HEK293 (cell line): Measurements from ENCODE around the gene CARD11.

Experiments
- CTCF ChIA-PET: fragments of 350-600 bp; formaldehyde crosslinking; extraction: SDS; loops from one replicate; lab custom pipeline; 2021; ENCODE audit warnings: antibody characterized with exemption; lab: Yijun Ruan, JAX
- POLR2A ChIA-PET: fragments of 300-600 bp; formaldehyde crosslinking; extraction: SDS; loops from one replicate; lab custom pipeline; 2020; ENCODE audit warnings: antibody characterized with exemption, inconsistent platforms; lab: Yijun Ruan, JAX
- H3K27ac ChIP-seq: fragments of 200-500 bp; sonication (Bioruptor generic); 2 replicates; pipeline ENCODE4 v1.5.1; 2014; ENCODE audit warnings: low read depth, low read length, control low read depth, inconsistent platforms; ENCODE audit errors: extremely low read depth
- H3K36me3 ChIP-seq, 2 experiments: fragments of 200-500 bp in 1 of 2; sonication (Bioruptor generic) in 1 of 2; 1 replicate in 1 of 2; 2 replicates in 1 of 2; pipeline ENCODE4 v1.5.1; 2014 to 2017; ENCODE audit warnings: inconsistent platforms in 2 of 2, low read length in 2 of 2; ENCODE audit not compliant: control insufficient read depth in 2 of 2, insufficient read depth in 1 of 2
- H3K4me1 ChIP-seq: fragments of 200-500 bp; sonication (Bioruptor generic); 2 replicates; pipeline ENCODE4 v1.5.1; 2014; ENCODE audit warnings: mild to moderate bottlenecking, low read length, inconsistent platforms; ENCODE audit not compliant: control insufficient read depth, insufficient read depth
- H3K4me3 ChIP-seq: 2 replicates; pipeline ENCODE4 v1.5.1; 2011; ENCODE audit warnings: low read depth, mild to moderate bottlenecking, control low read depth, low read length, moderate library complexity
- H3K9me3 ChIP-seq: fragments of 200-500 bp; sonication (Bioruptor generic); 2 replicates; pipeline ENCODE4 v1.5.1; 2014; ENCODE audit warnings: low read depth, low read length, inconsistent platforms; ENCODE audit not compliant: control insufficient read depth, insufficient read depth
- GLIS2 ChIP-seq: fragments of 450-650 bp; formaldehyde crosslinking; IDR thresholded peaks from 2 replicates; pipeline ENCODE4 v1.5.1; 2016; ENCODE audit warnings: missing biosample characterization, missing genetic modification characterization
- HOXA7 ChIP-seq: sonication (generic); formaldehyde crosslinking; IDR thresholded peaks from 2 replicates; pipeline ENCODE4 v1.8.1; 2022; ENCODE audit warnings: missing genetic modification reagents, borderline replicate concordance
- HOXD13 ChIP-seq: sonication (generic); formaldehyde crosslinking; IDR thresholded peaks from 2 replicates; pipeline ENCODE4 v1.8.0; 2022; ENCODE audit warnings: missing genetic modification reagents, borderline replicate concordance
- KLF10 ChIP-seq: fragments of 450-650 bp; IDR thresholded peaks from 2 replicates; pipeline ENCODE4 v1.5.1; 2018; ENCODE audit warnings: missing biosample characterization, mild to moderate bottlenecking, missing genetic modification characterization
- KLF7 ChIP-seq: fragments of 450-650 bp; formaldehyde crosslinking; IDR thresholded peaks from 2 replicates; pipeline ENCODE4 v1.5.1; 2016; ENCODE audit warnings: missing biosample characterization, missing genetic modification characterization, borderline replicate concordance
- KLF8 ChIP-seq: fragments of 450-650 bp; formaldehyde crosslinking; IDR thresholded peaks from 2 replicates; pipeline ENCODE4 v1.5.1; 2016; ENCODE audit warnings: missing biosample characterization, missing genetic modification characterization
- OSR2 ChIP-seq: fragments of 450-650 bp; formaldehyde crosslinking; IDR thresholded peaks from 2 replicates; pipeline ENCODE4 v1.5.1; 2016; ENCODE audit warnings: missing biosample characterization, missing genetic modification characterization
- REPIN1 ChIP-seq: fragments of 450-650 bp; formaldehyde crosslinking; IDR thresholded peaks from 2 replicates; pipeline ENCODE4 v1.5.1; 2017; ENCODE audit warnings: missing biosample characterization, missing genetic modification characterization, low read depth
- SCRT2 ChIP-seq: fragments of 450-650 bp; formaldehyde crosslinking; IDR thresholded peaks from 2 replicates; pipeline ENCODE4 v1.5.1; 2016; ENCODE audit warnings: missing biosample characterization, missing genetic modification characterization
- SP3 ChIP-seq: fragments of 450-650 bp; formaldehyde crosslinking; IDR thresholded peaks from 2 replicates; pipeline ENCODE4 v1.5.1; 2016; ENCODE audit warnings: missing biosample characterization, missing genetic modification characterization
- TCF7L2 ChIP-seq: IDR thresholded peaks from 2 replicates; pipeline ENCODE4 v1.6.1; 2011; ENCODE audit warnings: low read depth, mild to moderate bottlenecking, inconsistent platforms, low read length, moderate library complexity, borderline replicate concordance
- ZBTB1 ChIP-seq: fragments of 450-650 bp; formaldehyde crosslinking; IDR thresholded peaks from 2 replicates; pipeline ENCODE4 v1.5.1; 2016; ENCODE audit warnings: missing biosample characterization, missing genetic modification characterization
- ZIC2 ChIP-seq: fragments of 450-650 bp; formaldehyde crosslinking; IDR thresholded peaks from 2 replicates; pipeline ENCODE4 v1.5.1; 2016; ENCODE audit warnings: missing biosample characterization, missing genetic modification characterization
- ZNF114 ChIP-seq: fragments of 450-650 bp; formaldehyde crosslinking; IDR thresholded peaks from 2 replicates; pipeline ENCODE4 v1.5.0; 2017; ENCODE audit warnings: missing biosample characterization, missing genetic modification characterization
- ZNF132 ChIP-seq: fragments of 450-650 bp; formaldehyde crosslinking; IDR thresholded peaks from 2 replicates; pipeline ENCODE4 v1.5.1; 2017; ENCODE audit warnings: missing biosample characterization, missing genetic modification characterization, borderline replicate concordance
- ZNF133 ChIP-seq: fragments of 450-650 bp; formaldehyde crosslinking; IDR thresholded peaks from 2 replicates; pipeline ENCODE4 v1.5.1; 2016; ENCODE audit warnings: missing biosample characterization, missing genetic modification characterization
- ZNF214 ChIP-seq: fragments of 450-650 bp; formaldehyde crosslinking; IDR thresholded peaks from 2 replicates; pipeline ENCODE4 v1.5.1; 2017; ENCODE audit warnings: missing biosample characterization, mild to moderate bottlenecking, missing genetic modification characterization, borderline replicate concordance
- ZNF274 ChIP-seq, 2 experiments: fragments of 200-500 bp in 1 of 2; fragments of 450-650 bp in 1 of 2; sonication (Bioruptor generic) in 1 of 2; formaldehyde crosslinking in 1 of 2; IDR thresholded peaks; 2 replicates each; pipeline versions ENCODE4 v1.5.1 to v1.6.1; 2014 to 2016; ENCODE audit warnings: borderline replicate concordance in 1 of 2, inconsistent platforms in 1 of 2, low read length in 1 of 2, missing biosample characterization in 1 of 2, missing genetic modification characterization in 1 of 2
- ZNF311 ChIP-seq: fragments of 450-650 bp; formaldehyde crosslinking; IDR thresholded peaks from 2 replicates; pipeline ENCODE4 v1.5.1; 2017; ENCODE audit warnings: missing biosample characterization, missing genetic modification characterization, borderline replicate concordance
- ZNF48 ChIP-seq: fragments of 450-650 bp; formaldehyde crosslinking; IDR thresholded peaks from 2 replicates; pipeline ENCODE4 v1.5.1; 2016; ENCODE audit warnings: missing biosample characterization, missing genetic modification characterization
- ZNF544 ChIP-seq: fragments of 450-650 bp; formaldehyde crosslinking; IDR thresholded peaks from 2 replicates; pipeline ENCODE4 v1.5.0; 2017; ENCODE audit warnings: missing biosample characterization, missing genetic modification characterization
- ZNF548 ChIP-seq: fragments of 450-650 bp; formaldehyde crosslinking; IDR thresholded peaks from 2 replicates; pipeline ENCODE4 v1.5.1; 2016; ENCODE audit warnings: missing biosample characterization, missing genetic modification characterization
- ZNF785 ChIP-seq: fragments of 450-650 bp; formaldehyde crosslinking; IDR thresholded peaks from 2 replicates; pipeline ENCODE4 v1.5.1; 2016; ENCODE audit warnings: missing biosample characterization, missing genetic modification characterization
- ZNF830 ChIP-seq: fragments of 450-650 bp; IDR thresholded peaks from 2 replicates; pipeline ENCODE4 v1.5.0; 2018; ENCODE audit warnings: missing biosample characterization, missing genetic modification characterization, low read depth, mild to moderate bottlenecking, moderate library complexity
- ZNF843 ChIP-seq: fragments of 450-650 bp; formaldehyde crosslinking; IDR thresholded peaks from 2 replicates; pipeline ENCODE4 v1.5.1; 2016; ENCODE audit warnings: missing biosample characterization, missing genetic modification characterization
- TF ChIP-seq, protein P1 (sequence below): sonication (generic); formaldehyde crosslinking; IDR thresholded peaks from 2 replicates; pipeline ENCODE4 v1.8.1; 2022; ENCODE audit warnings: mild to moderate bottlenecking, moderate library complexity, missing genetic modification reagents
- TF ChIP-seq, protein P2 (sequence below): fragments of 450-650 bp; formaldehyde crosslinking; IDR thresholded peaks from 2 replicates; pipeline ENCODE4 v1.5.1; 2016; ENCODE audit warnings: missing biosample characterization, missing genetic modification characterization, low read depth
- TF ChIP-seq, protein P3 (sequence below): fragments of 450-650 bp; formaldehyde crosslinking; IDR thresholded peaks from 2 replicates; pipeline ENCODE4 v1.5.1; 2017; ENCODE audit warnings: missing biosample characterization, missing genetic modification characterization
- TF ChIP-seq, protein P4 (sequence below): fragments of 450-650 bp; IDR thresholded peaks from 2 replicates; pipeline ENCODE4 v1.5.1; 2018; ENCODE audit warnings: missing biosample characterization, missing genetic modification characterization
- TF ChIP-seq, protein P5 (sequence below): fragments of 450-650 bp; formaldehyde crosslinking; optimal IDR thresholded peaks from 2 replicates; pipeline ENCODE3; 2016; ENCODE audit warnings: missing biosample characterization, mild to moderate bottlenecking, missing genetic modification characterization

CARD11 gene

DNA sequence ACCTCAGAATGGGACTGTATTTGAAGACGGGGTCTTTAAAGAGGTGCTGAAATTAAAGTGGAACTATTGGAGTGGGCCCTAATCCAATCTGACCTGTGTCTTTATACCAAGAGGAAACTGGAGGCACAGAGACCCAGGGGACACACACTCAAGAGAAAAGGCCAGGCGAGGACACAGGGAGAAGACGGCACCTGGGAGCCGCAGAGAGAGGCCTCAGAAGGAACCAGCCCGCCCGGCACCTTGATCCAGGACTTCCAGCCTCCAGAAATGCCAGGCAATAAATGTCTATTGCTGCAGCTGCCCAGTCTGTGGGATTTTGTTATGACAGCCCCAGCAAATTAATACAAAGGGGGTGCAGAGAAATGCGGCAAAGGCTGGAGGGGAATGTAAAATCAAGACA lies 10.5 kb downstream of the CARD11 start:
- H3K4me1 ChIP-seq: no peaks in the 10 kb centered on the region
- H3K9me3 ChIP-seq: no peaks in the 10 kb centered on the region
- TF ChIP-seq ZNF785: no peak
- TF ChIP-seq REPIN1 (tag by site-specific recombination): no peak
- no peak for TF ChIP-seq ZNF830 (tag by site-specific recombination)
- TF ChIP-seq ZNF544 (tag by site-specific recombination): no peak
- no peak for TF ChIP-seq ZNF114 (tag by site-specific recombination)
- no peak for TF ChIP-seq ZNF132 (tag by site-specific recombination)
- TF ChIP-seq, protein P1, sequence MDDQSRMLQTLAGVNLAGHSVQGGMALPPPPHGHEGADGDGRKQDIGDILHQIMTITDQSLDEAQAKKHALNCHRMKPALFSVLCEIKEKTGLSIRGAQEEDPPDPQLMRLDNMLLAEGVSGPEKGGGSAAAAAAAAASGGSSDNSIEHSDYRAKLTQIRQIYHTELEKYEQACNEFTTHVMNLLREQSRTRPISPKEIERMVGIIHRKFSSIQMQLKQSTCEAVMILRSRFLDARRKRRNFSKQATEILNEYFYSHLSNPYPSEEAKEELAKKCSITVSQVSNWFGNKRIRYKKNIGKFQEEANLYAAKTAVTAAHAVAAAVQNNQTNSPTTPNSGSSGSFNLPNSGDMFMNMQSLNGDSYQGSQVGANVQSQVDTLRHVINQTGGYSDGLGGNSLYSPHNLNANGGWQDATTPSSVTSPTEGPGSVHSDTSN (CRISPR knock-in tag): no peak
- TF ChIP-seq ZNF133: no peak
- TF ChIP-seq KLF8 (tag by site-specific recombination): no peak
- no peak for TF ChIP-seq ZNF843
- TF ChIP-seq ZIC2 (tag by site-specific recombination): no peak
- TF ChIP-seq ZNF274 (IDR thresholded peaks at IDR 0.05; ENCODE audit: low read length): no peak
- no peak for TF ChIP-seq ZNF274 (tag by site-specific recombination; IDR thresholded peaks at IDR 0.05; ENCODE audit: borderline replicate concordance)
- TF ChIP-seq, protein P2, sequence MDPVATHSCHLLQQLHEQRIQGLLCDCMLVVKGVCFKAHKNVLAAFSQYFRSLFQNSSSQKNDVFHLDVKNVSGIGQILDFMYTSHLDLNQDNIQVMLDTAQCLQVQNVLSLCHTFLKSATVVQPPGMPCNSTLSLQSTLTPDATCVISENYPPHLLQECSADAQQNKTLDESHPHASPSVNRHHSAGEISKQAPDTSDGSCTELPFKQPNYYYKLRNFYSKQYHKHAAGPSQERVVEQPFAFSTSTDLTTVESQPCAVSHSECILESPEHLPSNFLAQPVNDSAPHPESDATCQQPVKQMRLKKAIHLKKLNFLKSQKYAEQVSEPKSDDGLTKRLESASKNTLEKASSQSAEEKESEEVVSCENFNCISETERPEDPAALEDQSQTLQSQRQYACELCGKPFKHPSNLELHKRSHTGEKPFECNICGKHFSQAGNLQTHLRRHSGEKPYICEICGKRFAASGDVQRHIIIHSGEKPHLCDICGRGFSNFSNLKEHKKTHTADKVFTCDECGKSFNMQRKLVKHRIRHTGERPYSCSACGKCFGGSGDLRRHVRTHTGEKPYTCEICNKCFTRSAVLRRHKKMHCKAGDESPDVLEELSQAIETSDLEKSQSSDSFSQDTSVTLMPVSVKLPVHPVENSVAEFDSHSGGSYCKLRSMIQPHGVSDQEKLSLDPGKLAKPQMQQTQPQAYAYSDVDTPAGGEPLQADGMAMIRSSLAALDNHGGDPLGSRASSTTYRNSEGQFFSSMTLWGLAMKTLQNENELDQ (tag by site-specific recombination): no peak
- TF ChIP-seq ZNF48 (tag by site-specific recombination): no peak
- no peak for TF ChIP-seq ZNF548
- no peak for TF ChIP-seq GLIS2 (tag by site-specific recombination)
- no peak for TF ChIP-seq SCRT2
- no peak for TF ChIP-seq ZNF311 (tag by site-specific recombination)
- no peak for TF ChIP-seq HOXD13 (CRISPR knock-in tag)
- no peak overlapping the region for H3K4me3 ChIP-seq
- no peak overlapping the region for H3K27ac ChIP-seq
- ChIA-PET POLR2A (no interaction called here), CTCF (no interaction called here)
- no peaks in the 10 kb centered on the region for H3K36me3 ChIP-seq

DNA sequence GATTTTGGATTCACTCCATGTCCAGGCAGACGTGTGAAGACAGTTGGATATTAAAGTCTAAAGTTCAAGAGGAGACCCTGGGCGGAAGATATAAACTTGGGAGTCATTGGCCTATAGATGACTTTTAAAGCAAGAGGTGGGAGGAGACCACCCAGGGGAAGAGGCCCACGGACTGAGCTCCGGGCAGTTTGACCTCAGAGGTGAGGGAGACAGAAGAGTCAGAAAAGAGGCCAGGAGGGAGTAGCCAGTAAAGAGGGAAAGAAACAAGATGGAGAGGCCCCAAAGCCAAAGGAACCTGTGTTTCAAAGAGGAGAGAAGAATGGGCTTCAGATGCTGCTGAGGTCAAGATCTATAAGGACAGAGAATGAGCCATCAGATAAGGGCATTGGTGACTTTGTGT lies 11.4 kb downstream of the CARD11 start:
- Histone ChIP-seq H3K36me3 (no peaks in the 10 kb centered on the region), H3K4me3 (no peak overlapping the region), H3K9me3 (no peaks in the 10 kb centered on the region), H3K27ac (no peak overlapping the region), H3K4me1 (no peaks in the 10 kb centered on the region)
- ChIA-PET POLR2A (no interaction called here), CTCF (no interaction called here)
- TF ChIP-seq ZBTB1 (tag by site-specific recombination) (no peak), KLF10 (tag by site-specific recombination) (no peak), HOXA7 (CRISPR knock-in tag) (no peak), SP3 (tag by site-specific recombination) (no peak), OSR2 (tag by site-specific recombination) (no peak), ZNF214 (tag by site-specific recombination) (no peak), TCF7L2 (no peak), KLF7 (tag by site-specific recombination) (no peak)
- TF ChIP-seq, protein P3, sequence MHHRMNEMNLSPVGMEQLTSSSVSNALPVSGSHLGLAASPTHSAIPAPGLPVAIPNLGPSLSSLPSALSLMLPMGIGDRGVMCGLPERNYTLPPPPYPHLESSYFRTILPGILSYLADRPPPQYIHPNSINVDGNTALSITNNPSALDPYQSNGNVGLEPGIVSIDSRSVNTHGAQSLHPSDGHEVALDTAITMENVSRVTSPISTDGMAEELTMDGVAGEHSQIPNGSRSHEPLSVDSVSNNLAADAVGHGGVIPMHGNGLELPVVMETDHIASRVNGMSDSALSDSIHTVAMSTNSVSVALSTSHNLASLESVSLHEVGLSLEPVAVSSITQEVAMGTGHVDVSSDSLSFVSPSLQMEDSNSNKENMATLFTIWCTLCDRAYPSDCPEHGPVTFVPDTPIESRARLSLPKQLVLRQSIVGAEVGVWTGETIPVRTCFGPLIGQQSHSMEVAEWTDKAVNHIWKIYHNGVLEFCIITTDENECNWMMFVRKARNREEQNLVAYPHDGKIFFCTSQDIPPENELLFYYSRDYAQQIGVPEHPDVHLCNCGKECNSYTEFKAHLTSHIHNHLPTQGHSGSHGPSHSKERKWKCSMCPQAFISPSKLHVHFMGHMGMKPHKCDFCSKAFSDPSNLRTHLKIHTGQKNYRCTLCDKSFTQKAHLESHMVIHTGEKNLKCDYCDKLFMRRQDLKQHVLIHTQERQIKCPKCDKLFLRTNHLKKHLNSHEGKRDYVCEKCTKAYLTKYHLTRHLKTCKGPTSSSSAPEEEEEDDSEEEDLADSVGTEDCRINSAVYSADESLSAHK (tag by site-specific recombination): no peak
- TF ChIP-seq, protein P4, sequence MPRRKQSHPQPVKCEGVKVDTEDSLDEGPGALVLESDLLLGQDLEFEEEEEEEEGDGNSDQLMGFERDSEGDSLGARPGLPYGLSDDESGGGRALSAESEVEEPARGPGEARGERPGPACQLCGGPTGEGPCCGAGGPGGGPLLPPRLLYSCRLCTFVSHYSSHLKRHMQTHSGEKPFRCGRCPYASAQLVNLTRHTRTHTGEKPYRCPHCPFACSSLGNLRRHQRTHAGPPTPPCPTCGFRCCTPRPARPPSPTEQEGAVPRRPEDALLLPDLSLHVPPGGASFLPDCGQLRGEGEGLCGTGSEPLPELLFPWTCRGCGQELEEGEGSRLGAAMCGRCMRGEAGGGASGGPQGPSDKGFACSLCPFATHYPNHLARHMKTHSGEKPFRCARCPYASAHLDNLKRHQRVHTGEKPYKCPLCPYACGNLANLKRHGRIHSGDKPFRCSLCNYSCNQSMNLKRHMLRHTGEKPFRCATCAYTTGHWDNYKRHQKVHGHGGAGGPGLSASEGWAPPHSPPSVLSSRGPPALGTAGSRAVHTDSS (tag by site-specific recombination): no peak
- TF ChIP-seq, protein P5, sequence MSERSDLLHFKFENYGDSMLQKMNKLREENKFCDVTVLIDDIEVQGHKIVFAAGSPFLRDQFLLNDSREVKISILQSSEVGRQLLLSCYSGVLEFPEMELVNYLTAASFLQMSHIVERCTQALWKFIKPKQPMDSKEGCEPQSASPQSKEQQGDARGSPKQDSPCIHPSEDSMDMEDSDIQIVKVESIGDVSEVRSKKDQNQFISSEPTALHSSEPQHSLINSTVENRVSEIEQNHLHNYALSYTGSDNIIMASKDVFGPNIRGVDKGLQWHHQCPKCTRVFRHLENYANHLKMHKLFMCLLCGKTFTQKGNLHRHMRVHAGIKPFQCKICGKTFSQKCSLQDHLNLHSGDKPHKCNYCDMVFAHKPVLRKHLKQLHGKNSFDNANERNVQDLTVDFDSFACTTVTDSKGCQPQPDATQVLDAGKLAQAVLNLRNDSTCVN (tag by site-specific recombination): no peak
